PC-3 (cell line): ENCODE measurements around the gene GINS1. TPM values are rescaled to one million over a fixed set of nuclear protein-coding genes. Genes with fewer than 3 reads are reported as not detected.
A peak's percentile ranks its signal among the peaks of the same experiment; 100 is the strongest.

Source experiments
- ATAC-seq: fragments of 200-7000 bp; cut with Tn5 transposase; 2 replicates; pipeline ENCODE4 v1.9.1; 2020; ENCODE audit warnings: mild to moderate bottlenecking, moderate library complexity
- BruUV-seq: library from RNA; stranded (reverse); fragments of 400-500 nt; replicated peaks from 2 replicates; lab custom pipeline; 2021; lab: Mats Ljungman, UMichigan
- CTCF ChIA-PET: fragments of 300-600 bp; sonication (Branson Sonifier 250); formaldehyde crosslinking; loops from one replicate; lab custom pipeline; 2022; ENCODE audit warnings: antibody characterized with exemption; lab: Charles Lee
- POLR2A ChIA-PET: fragments of 300-600 bp; sonication (Branson Sonifier 250); formaldehyde crosslinking; loops from one replicate; lab custom pipeline; 2022; ENCODE audit warnings: antibody characterized with exemption; ENCODE audit not compliant: unreplicated experiment; lab: Charles Lee
- DNase-seq: peaks from one replicate; pipeline ENCODE4 v3.0.0-alpha.2; 2015
- H2AFZ ChIP-seq: fragments of 300-600 bp; sonication (generic); 2 replicates; pipeline ENCODE4 v1.6.0; 2016; ENCODE audit warnings: antibody characterized with exemption, low read length
- H3F3A ChIP-seq: fragments of 300-600 bp; sonication (generic); one replicate; pipeline ENCODE4 v1.6.0; 2017; ENCODE audit warnings: antibody characterized with exemption, low read length, control low read depth, mild to moderate bottlenecking; ENCODE audit not compliant: unreplicated experiment
- H3K27ac ChIP-seq: fragments of 300-600 bp; sonication (generic); 2 replicates; pipeline ENCODE4 v1.5.1; 2016; ENCODE audit warnings: mild to moderate bottlenecking, low read length
- H3K27me3 ChIP-seq: fragments of 300-600 bp; sonication (generic); 2 replicates; pipeline ENCODE4 v1.6.1; 2016; ENCODE audit warnings: low read length, mixed read lengths
- H3K36me3 ChIP-seq: fragments of 300-600 bp; sonication (generic); 2 replicates; pipeline ENCODE4 v1.6.1; 2016; ENCODE audit warnings: low read depth, mixed run types, low read length, mixed read lengths
- H3K4me1 ChIP-seq: fragments of 300-600 bp; sonication (generic); 2 replicates; pipeline ENCODE4 v1.5.1; 2016; ENCODE audit warnings: low read length; ENCODE audit not compliant: insufficient read depth
- H3K4me2 ChIP-seq: fragments of 300-600 bp; sonication (generic); 2 replicates; pipeline ENCODE4 v1.6.0; 2016; ENCODE audit warnings: low read length
- H3K4me3 ChIP-seq: fragments of 300-600 bp; sonication (generic); 2 replicates; pipeline ENCODE4 v1.5.1; 2016; ENCODE audit warnings: mild to moderate bottlenecking, low read length, mixed read lengths
- H3K79me2 ChIP-seq: fragments of 300-600 bp; sonication (generic); 2 replicates; pipeline ENCODE4 v1.6.1; 2017; ENCODE audit warnings: low read length, mixed read lengths
- H3K9ac ChIP-seq: fragments of 300-600 bp; sonication (generic); 2 replicates; pipeline ENCODE4 v1.6.0; 2016; ENCODE audit warnings: mild to moderate bottlenecking, low read length
- H3K9me2 ChIP-seq: fragments of 300-600 bp; sonication (generic); replicated peaks from 2 replicates; pipeline ENCODE4 v1.6.1; 2016; ENCODE audit warnings: mixed run types, low read length, mixed read lengths
- H3K9me3 ChIP-seq: fragments of 300-600 bp; sonication (generic); 2 replicates; pipeline ENCODE4 v1.6.1; 2016; ENCODE audit warnings: low read length, mixed read lengths
- H4K20me1 ChIP-seq: fragments of 300-600 bp; sonication (generic); 2 replicates; pipeline ENCODE4 v1.6.1; 2016; ENCODE audit warnings: low read length, mixed read lengths
- EZH2 ChIP-seq: fragments of 300-600 bp; sonication (generic); IDR thresholded peaks from one replicate; pipeline ENCODE4 v1.6.1; 2017; ENCODE audit warnings: antibody characterized with exemption, mild to moderate bottlenecking, low read length; ENCODE audit not compliant: unreplicated experiment
- EZH2phosphoT487 ChIP-seq: fragments of 300-600 bp; sonication (generic); IDR thresholded peaks from 2 replicates; pipeline ENCODE4 v1.6.1; 2018; ENCODE audit warnings: mild to moderate bottlenecking, antibody characterized with exemption, low read length, borderline replicate concordance
- intact Hi-C: fragments of 100-400 bp; cut with micrococcal nuclease; formaldehyde crosslinking; loops from 2 replicates; pipeline ENCODE4 v1.9.0; 2023
- total RNA-seq: library from RNA; depleted of rRNA; stranded (reverse); fragments of >200 nt; gene quantifications from 2 replicates; pipeline ENCODE4 v1.2.3, GENCODE V29; 2014
- TF ChIP-seq, protein P1 (sequence below): fragments of 300-600 bp; sonication (generic); conservative IDR thresholded peaks from 2 replicates; pipeline ENCODE4 v1.5.1; 2017; ENCODE audit warnings: antibody characterized with exemption, low read depth, mild to moderate bottlenecking, low read length

The GINS1 gene
- total RNA-seq, 1 experiment from 2014 or later, result 28.1 TPM

GRCh38 chr20:25397821-25398220, 9.7 kb upstream of the GINS1 start:
- H3K79me2 ChIP-seq, result no peaks in the 10 kb centered on the region
- peak; percentile 85 for DNase-seq
- H4K20me1 ChIP-seq, result no peaks in the 10 kb centered on the region
- intact Hi-C loops, result loop anchor here (2.0 to 10.0 kb wide), 3 partner anchors 33 to 203 kb away; partner anchors contain the start of gene ENTPD6
- 0 out of 2 replicates have a peak, but pooled peaks cover 2% of the 10 kb centered on the region for H3K9me3 ChIP-seq
- no peaks in the 10 kb centered on the region for H3K9me2 ChIP-seq
- ChIA-PET CTCF (interaction anchor here (0.6 to 2.5 kb wide), 6 partner anchors 9 to 88 kb away, joined by 3 to 39 read pairs (median 6); partner anchors contain the start of gene GINS1), POLR2A (no interaction called here)
- no peaks in the 10 kb centered on the region for H3K27me3 ChIP-seq
- peaks cover 32% of the 10 kb centered on the region for H3K4me1 ChIP-seq
- peak overlapping the region; percentile 25; the same call in 1 of the 2 replicates for H3K27ac ChIP-seq
- peaks cover 4% of the 10 kb centered on the region for H3F3A ChIP-seq
- H3K36me3 ChIP-seq, result no peaks in the 10 kb centered on the region
- H3K4me2 ChIP-seq, result peak overlapping the region; percentile 26; the same call in 1 of the 2 replicates
- H3K9ac ChIP-seq, result no peak overlapping the region
- ATAC-seq, result peak; percentile 50
- H2AFZ ChIP-seq, result no peak overlapping the region
- no peak overlapping the region for H3K4me3 ChIP-seq
- no TSS peak for BruUV-seq
- TF ChIP-seq, protein P1, sequence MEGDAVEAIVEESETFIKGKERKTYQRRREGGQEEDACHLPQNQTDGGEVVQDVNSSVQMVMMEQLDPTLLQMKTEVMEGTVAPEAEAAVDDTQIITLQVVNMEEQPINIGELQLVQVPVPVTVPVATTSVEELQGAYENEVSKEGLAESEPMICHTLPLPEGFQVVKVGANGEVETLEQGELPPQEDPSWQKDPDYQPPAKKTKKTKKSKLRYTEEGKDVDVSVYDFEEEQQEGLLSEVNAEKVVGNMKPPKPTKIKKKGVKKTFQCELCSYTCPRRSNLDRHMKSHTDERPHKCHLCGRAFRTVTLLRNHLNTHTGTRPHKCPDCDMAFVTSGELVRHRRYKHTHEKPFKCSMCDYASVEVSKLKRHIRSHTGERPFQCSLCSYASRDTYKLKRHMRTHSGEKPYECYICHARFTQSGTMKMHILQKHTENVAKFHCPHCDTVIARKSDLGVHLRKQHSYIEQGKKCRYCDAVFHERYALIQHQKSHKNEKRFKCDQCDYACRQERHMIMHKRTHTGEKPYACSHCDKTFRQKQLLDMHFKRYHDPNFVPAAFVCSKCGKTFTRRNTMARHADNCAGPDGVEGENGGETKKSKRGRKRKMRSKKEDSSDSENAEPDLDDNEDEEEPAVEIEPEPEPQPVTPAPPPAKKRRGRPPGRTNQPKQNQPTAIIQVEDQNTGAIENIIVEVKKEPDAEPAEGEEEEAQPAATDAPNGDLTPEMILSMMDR, result no peak
- TF ChIP-seq EZH2 (no peak), EZH2phosphoT487 (no peak)

DNA sequence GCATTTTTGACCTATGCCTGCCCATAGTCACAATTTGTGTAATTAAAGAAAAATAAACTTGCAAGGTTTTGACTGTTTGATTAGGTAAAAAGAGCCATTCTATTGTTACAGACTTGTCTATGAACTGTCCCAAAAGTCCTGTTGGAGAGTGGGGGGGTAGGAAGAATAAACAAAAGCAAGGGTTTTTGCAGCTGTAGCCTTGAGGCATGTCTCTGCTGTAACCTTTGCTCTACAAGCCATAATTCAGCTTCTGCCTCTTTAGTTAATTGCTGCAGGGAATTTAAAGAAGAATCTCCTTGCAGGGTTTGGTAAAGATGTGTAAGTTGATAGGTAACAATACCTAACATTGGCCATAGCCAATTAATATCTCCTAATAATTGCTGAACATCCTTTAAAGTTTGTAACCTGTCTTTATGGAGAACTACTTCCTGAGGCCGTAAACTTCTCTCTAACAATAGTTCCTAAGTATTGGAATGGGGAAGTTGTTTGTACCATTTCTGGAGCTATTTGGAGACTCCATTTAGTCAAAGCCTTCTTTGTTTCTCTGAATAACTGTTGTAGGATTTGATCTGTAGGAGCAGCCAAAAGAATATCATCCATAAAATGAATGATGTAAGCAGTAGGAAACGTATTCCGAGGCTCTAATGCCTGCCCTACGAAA, 9.0 kb upstream of the GINS1 start:
- no peak overlapping the region for H3K4me3 ChIP-seq
- peak; percentile 39 for ATAC-seq
- no TSS peak for BruUV-seq

More for the DNA sequence above, 9.0 kb upstream of the GINS1 start:
- Histone ChIP-seq H3K79me2 (no peaks in the 10 kb centered on the region), H3K27me3 (no peaks in the 10 kb centered on the region), H3K9ac (no peak overlapping the region), H2AFZ (no peak overlapping the region), H4K20me1 (no peaks in the 10 kb centered on the region), H3K27ac (peak overlapping the region; percentile 25), H3K9me3 (peaks cover 8% of the 10 kb centered on the region; the same call in 1 of the 2 replicates), H3K4me1 (peaks cover 32% of the 10 kb centered on the region), H3K9me2 (no peaks in the 10 kb centered on the region), H3F3A (peaks cover 4% of the 10 kb centered on the region), H3K36me3 (no peaks in the 10 kb centered on the region), H3K4me2 (peak overlapping the region; percentile 26)
- no peak for DNase-seq
- intact Hi-C loops, result loop anchor here (1.0 to 10.0 kb wide), 7 partner anchors 8 to 403 kb away; partner anchors contain the start of genes ABHD12 and ENTPD6
- TF ChIP-seq EZH2 (no peak), EZH2phosphoT487 (no peak)
- TF ChIP-seq, protein P1, result no peak
- ChIA-PET CTCF (interaction anchor here (0.6 to 2.5 kb wide), 12 partner anchors 8 to 220 kb away, joined by 3 to 39 read pairs (median 5); partner anchors contain the start of genes ABHD12 and GINS1), POLR2A (interaction anchor here (0.7 kb wide), 1 partner anchor 10 kb away, joined by 6 read pairs; no protein-coding TSS in a partner anchor)
